DMS79 (cell line): ENCODE results near the gene SLC9A3.
A peak's percentile ranks its signal among the peaks of the same experiment; 100 is the strongest.

Experiments used
- DNase-seq: peaks from one replicate; lab custom pipeline; 2025; lab: John Stamatoyannopoulos, UW

The SLC9A3 gene

GRCh38 chr5:538801-539468 is 14.7 kb upstream of the SLC9A3 start:
- no peak for DNase-seq

- DNase-seq: no peak
Observed at GRCh38 chr5:538271-538771, 14.1 kb upstream of the SLC9A3 start.

- no peak for DNase-seq
Observed at GRCh38 chr5:537621-538071, 13.4 kb upstream of the SLC9A3 start.

- no peak for DNase-seq
Observed at GRCh38 chr5:537098-537497, 12.8 kb upstream of the SLC9A3 start.

DNA sequence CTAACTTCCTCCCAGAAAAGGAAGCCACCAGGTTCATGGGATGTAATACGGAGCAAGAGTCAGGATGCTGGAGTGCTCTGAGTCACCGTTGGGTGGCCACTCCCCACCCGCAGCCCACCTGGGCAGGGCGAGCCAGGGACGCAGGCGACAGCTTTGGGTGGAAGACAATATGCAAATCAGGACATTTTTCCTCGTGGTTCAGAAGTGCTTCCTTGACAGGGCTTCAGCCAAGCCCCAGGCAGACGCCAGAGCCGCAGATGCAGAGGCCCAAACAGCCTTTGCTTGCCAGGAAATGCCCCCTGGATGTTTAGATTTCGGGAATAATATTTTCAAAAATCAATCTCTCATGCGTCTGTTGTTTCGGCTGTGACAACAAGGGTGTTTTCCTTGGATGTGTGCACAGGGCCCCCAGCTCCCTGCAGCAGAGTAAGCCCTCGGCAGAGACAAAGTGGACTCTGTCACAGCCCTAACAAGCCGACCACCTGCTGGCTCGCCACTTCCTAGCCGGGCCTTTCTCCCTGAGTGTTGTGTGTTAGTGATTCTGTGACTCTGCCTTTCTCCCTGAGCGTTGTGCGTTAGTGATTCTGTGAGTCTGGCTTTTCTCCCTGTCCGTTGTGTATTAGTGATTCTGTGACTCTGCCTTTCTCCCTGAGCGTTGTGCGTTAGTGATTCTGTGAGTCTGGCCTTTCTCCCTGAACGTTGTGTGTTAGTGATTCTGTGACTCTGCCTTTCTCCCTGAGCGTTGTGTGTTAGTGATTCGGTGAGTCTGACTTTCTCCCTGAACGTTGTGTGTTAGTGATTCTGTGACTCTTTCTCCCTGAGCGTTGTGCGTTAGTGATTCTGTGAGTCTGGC is 11.8 kb upstream of the SLC9A3 start:
- peak; percentile 20 for DNase-seq

DNA sequence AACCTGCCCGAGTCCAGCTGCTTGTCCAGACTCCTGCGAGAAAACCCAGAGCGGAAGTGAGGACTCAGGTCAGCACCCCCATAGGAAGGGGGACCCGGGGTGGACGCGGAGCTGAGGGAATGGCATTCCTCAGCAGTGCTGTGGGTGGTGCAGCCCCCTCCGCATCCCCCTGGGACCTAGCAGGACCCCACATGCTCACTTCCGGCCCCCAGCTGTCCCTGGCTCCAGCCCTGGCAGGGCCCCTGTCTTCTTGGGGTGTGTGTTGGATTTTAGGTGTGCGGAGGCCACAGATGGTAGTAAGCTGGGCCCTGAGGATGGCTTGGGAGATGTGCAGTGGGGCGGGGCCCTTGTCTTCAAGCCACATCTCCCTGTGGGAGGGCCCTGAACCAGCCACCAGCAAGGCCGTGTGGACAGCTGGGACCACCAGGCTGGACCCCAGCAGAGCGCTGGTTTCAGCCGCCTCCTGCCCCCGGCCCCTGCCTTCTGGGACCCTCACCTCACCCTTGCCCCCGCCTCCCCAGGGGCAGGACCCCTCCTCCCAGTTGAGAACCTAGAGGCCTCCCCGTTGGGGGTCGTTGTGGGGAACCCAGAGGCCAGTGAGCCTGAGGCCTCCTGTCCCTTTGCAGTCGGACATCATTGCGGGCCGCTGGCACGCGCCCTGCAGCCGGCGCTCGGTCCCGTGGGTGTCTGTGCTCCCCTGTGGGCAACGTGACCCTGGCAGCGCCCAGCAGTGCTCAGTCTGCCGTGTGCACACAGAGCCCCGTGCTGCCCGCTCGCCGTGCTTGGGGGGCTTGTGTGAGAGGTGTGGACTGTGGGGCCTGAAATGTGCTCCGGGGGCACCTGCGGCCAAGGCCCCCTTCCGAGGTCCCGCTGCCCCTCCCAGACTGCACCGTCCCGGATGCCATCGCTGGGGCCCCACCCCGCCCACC is 10.8 kb upstream of the SLC9A3 start:
- DNase-seq: no peak

DNA sequence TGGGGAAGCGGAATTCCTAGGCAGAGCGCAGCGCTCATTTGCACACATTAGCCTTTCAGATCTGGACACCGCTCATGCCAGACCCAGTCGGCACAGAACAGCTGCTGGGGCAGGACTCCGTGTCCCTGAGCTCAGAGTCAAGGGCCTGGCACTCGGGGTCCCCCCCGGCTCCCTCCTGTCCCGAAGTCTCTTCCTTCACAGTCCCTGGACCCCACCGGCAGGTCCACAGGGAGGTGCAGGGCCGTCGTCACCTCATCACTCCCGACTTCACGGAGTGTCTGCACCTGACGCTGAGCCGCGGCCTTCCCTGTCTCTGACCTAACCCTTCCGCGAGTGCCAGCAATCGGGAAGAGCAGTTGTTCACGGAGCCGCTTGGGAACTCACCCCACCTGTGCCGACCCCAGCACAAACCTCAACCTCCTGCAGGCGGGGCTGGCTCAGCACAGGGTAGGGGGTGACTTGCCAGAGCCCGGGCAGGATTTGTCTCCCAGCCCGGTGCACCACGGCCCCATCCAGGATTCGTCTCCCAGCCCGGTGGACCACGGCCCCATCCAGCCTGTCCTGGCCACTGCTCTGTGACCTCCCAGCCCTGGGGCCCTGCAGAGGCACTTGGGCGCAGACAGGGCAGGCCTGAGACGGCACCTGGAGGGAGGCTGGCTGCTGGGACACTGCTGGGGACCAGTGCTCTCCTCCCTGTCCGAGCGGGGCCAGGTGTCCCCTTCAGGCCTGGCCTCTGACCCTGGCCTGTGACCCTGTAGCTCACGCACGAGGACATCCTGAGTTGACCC is 9.9 kb upstream of the SLC9A3 start:
- no peak for DNase-seq

DNA sequence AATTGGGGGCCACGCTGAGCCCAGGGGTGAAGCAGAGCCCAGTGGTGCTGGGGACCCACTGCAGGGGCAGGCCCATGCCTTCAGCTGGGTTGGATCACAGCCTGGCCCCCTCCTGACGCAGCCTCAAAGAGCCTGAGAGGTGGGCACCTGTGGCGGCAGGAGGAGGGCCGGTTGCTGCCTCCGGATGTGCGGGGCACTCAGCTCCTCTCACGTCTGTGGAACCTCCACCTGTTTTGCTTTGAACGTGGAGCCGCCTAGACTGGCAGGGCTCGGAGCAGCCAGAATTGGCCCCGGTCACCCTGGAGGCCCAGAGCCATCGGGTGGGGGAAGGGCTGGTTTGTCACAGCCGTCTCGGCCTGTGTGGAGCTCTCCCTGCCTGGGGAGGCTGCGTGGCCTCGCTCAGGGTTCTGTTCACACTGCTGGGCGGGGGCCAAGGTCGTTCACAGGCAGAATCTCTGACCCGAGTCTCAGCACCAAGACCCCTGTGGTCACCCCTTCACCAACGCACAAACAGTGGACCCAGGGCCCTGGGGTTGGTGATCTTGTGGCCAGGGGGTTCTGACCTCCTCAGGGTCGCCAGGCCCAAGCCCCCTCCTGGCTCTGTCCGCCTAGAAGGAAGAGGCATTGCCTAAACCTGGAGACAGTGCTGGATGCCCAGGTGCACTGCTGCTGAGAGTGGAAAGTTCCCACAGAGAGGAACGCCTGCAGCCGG is 9.2 kb upstream of the SLC9A3 start:
- no peak for DNase-seq

- no peak for DNase-seq
Observed at GRCh38 chr5:532521-533242, 8.4 kb upstream of the SLC9A3 start.

GRCh38 chr5:531749-532315 is 7.6 kb upstream of the SLC9A3 start:
- DNase-seq: no peak

- peak; percentile 71 for DNase-seq
Observed at GRCh38 chr5:531101-531748, 7.0 kb upstream of the SLC9A3 start.

DNA sequence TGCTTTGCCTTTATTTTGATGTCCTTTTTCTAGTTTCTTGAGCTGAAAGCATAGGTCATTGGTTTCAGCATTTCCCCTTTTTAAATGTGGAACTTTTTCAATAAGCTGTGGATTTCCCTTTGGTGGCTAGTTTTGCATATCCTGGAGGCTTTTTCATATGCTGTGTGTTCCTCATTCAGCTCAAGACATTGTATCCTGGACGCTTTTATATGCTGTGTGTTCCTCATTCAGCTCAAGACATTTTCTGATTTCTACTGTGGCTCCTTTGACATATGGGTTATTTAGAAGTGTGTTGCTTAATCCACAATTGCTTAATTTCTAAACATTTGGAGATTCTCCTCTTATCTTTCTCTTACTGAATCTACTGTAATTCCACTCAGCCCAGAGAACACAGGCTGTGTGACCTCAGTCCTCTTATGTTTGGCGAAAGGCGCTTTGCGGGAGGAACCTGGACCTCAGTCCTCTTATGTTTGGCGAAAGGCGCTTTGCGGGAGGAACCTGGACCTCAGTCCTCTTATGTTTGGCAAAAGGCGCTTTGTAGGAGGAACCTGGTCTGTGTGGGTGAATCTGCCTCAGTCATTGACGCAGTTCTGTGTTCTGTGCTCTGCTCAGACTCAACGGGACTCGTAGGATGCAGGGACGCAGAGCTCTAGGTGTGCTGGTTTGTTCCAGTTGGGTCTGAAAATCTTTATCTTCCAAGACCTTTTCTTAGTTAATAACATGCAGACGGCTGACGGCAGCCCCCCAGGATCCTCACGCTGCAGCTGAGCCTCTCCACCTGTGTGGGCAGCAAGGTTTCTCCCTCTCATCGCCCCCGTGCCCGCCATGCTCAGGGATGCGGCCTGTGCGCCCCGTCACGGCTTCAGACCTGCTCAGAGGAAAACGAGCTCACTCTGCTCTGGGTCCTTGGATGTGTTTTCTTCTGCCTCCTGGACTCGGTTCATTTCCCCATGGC is 6.0 kb upstream of the SLC9A3 start:
- no peak for DNase-seq

DNA sequence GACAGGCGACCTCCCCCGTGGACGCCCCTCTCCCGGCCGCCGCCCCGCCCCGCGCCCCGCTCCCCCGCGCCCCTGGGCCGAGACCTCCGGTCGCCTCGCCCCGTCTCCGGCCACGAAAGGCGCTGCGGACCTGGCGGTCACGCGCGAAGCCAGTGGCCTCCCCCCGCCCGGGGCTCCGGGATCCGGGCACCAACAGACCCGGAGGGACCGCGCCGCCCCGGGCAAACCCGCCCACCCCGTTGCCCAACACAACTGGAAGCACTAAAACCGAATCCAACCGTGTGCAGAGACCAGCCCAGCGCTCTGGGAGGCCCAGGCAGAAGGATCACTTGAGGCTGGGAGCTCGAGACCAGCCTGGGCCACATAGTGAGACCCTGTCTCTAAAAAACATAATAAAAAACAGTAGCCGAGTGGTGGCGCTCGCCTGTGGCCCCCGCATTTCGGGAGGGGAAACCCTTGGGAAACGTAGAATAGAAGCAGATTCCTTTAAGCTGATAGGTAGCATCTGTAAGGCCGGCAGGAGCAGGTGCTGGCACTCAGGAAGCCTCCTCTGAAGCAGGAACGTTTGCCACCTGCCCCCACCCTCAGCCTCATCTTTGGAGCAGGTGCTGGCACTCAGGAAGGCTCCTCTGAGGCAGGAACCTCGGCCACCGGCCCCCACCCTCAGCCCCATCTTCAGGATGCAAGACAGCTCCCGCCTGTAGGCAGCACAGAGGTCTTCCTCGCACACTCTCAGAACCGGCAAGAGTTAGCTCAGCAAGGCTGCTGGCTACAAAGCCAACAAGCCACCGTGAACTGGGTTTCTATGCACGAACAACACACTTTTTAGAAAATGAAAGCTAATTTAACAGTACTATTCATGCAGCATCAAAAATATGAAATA is 4.6 kb upstream of the SLC9A3 start:
- peak; percentile 56 for DNase-seq

GRCh38 chr5:527646-528628 is 3.7 kb upstream of the SLC9A3 start:
- DNase-seq: no peak

DNA sequence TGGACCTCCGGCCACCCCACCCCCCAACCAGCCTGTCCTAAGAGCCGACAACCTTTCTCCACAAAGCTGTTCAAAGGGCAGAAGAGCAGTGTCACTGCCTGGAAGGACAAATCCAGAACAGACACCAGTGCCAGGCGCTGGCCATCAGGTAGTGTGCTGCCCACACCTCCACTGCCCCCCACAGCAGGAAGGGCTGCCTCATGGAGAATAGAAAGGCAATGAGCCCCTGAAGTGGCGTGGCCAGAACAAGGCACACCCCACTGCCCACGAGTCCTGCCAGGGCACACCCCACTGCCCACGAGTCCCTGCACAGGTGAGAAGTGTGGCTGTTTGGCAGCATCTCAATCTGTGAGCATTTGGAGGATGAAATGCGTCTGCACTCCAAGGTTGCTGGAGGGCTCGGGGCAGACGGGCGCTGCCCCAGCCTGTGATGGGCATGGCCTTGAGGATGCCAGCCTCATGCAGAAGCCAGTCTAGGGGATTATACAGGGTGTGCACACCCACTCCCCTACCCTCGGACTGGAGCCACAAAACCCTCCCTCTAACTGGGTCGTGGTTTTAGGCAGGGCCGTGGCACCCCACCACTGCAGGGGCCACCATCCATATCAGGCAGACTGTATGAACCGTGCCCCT is 2.3 kb upstream of the SLC9A3 start:
- DNase-seq: no peak
